HepG2 (cell line): Measurements from ENCODE around the gene SP5. TPM values are rescaled to one million over a fixed set of nuclear protein-coding genes. Genes with fewer than 3 reads are reported as not detected.
A peak's percentile ranks its signal among the peaks of the same experiment; 100 is the strongest.

Experiments
- ASH2L ChIP-seq: fragments of 300-600, 200-600 bp; sonication (generic); IDR thresholded peaks from 2 replicates; pipeline ENCODE4 v1.7.0; 2017; ENCODE audit warnings: low read depth, mild to moderate bottlenecking, moderate library complexity, mixed read lengths, low read length; ENCODE audit not compliant: insufficient read length
- ELF3 ChIP-seq: IDR thresholded peaks from 2 replicates; pipeline ENCODE4 v1.6.1; 2016; ENCODE audit warnings: missing genetic modification reagents, missing compliant biosample characterization
- NONO ChIP-seq, 2 experiments: fragments of 450-650 bp in 1 of 2; sonication (generic) in 1 of 2; formaldehyde crosslinking in 1 of 2; IDR thresholded peaks in 1 of 2; conservative IDR thresholded peaks in 1 of 2; 2 replicates each; pipeline versions ENCODE4 v1.6.1 to v1.8.0; 2017 to 2022; ENCODE audit warnings: mild to moderate bottlenecking in 1 of 2, missing genetic modification reagents in 1 of 2, moderate library complexity in 1 of 2
- STAT5B ChIP-seq: sonication (generic); formaldehyde crosslinking; IDR thresholded peaks from 2 replicates; pipeline ENCODE4 v1.4.0; 2020; ENCODE audit warnings: missing genetic modification reagents
- ZFP41 ChIP-seq: sonication (generic); formaldehyde crosslinking; IDR thresholded peaks from 2 replicates; pipeline ENCODE4 v1.4.0; 2020; ENCODE audit warnings: mild to moderate bottlenecking, missing genetic modification reagents, borderline replicate concordance
- ZNF207 ChIP-seq: fragments of 450-650 bp; IDR thresholded peaks from 2 replicates; pipeline ENCODE4 v1.6.1; 2016; ENCODE audit warnings: antibody characterized with exemption, borderline replicate concordance
- polyA plus RNA-seq, 8 experiments: library from polyadenylated mRNA; depleted of rRNA in 3 of 8; stranded (reverse) in 7 of 8; unstranded in 1 of 8; fragments of >200 nt; fragmentation: Illumina TruSeq in 4 of 8; extraction: Trizol in 4 of 8; gene quantifications; 2 replicates each; pipeline versions ENCODE4 v1.2.1 to v1.2.3, GENCODE V29; 2011 to 2016; ENCODE audit warnings: low read depth in 4 of 8, missing spikeins in 1 of 8, mixed read lengths in 1 of 8; ENCODE audit not compliant: insufficient read depth in 1 of 8
- total RNA-seq, 5 experiments: library from RNA; depleted of rRNA; stranded (reverse); fragments of >200 nt; fragmentation: Illumina TruSeq; extraction: Trizol; gene quantifications; 2 replicates each; pipeline ENCODE4 v1.2.3, GENCODE V29; 2016; ENCODE audit warnings: low read depth in 1 of 5
- TF ChIP-seq, protein P1 (sequence below): IDR thresholded peaks from 2 replicates; pipeline ENCODE4 v1.6.1; 2016; ENCODE audit warnings: low read depth, missing genetic modification reagents, missing compliant biosample characterization
- TF ChIP-seq, protein P2 (sequence below): sonication (generic); formaldehyde crosslinking; IDR thresholded peaks from 2 replicates; pipeline ENCODE4 v1.5.0; 2020; ENCODE audit warnings: mild to moderate bottlenecking, missing genetic modification reagents, borderline replicate concordance
- TF ChIP-seq, protein P3 (sequence below): sonication (generic); formaldehyde crosslinking; IDR thresholded peaks from 2 replicates; pipeline ENCODE4 v1.4.0; 2020; ENCODE audit warnings: mild to moderate bottlenecking, missing genetic modification reagents
- TF ChIP-seq, protein P4 (sequence below): sonication (generic); formaldehyde crosslinking; IDR thresholded peaks from 2 replicates; pipeline ENCODE4 v1.4.0; 2020; ENCODE audit warnings: missing genetic modification reagents, borderline replicate concordance
- TF ChIP-seq, protein P5 (sequence below): sonication (generic); formaldehyde crosslinking; IDR thresholded peaks from 2 replicates; pipeline ENCODE4 v1.4.0; 2020; ENCODE audit warnings: missing genetic modification reagents

The SP5 gene
- total and polyA plus RNA-seq, 2 of the 13 experiments (the other 11 are each of a cell fraction or from before 2014, with no cell fraction given), result 50.8 to 119 TPM

DNA sequence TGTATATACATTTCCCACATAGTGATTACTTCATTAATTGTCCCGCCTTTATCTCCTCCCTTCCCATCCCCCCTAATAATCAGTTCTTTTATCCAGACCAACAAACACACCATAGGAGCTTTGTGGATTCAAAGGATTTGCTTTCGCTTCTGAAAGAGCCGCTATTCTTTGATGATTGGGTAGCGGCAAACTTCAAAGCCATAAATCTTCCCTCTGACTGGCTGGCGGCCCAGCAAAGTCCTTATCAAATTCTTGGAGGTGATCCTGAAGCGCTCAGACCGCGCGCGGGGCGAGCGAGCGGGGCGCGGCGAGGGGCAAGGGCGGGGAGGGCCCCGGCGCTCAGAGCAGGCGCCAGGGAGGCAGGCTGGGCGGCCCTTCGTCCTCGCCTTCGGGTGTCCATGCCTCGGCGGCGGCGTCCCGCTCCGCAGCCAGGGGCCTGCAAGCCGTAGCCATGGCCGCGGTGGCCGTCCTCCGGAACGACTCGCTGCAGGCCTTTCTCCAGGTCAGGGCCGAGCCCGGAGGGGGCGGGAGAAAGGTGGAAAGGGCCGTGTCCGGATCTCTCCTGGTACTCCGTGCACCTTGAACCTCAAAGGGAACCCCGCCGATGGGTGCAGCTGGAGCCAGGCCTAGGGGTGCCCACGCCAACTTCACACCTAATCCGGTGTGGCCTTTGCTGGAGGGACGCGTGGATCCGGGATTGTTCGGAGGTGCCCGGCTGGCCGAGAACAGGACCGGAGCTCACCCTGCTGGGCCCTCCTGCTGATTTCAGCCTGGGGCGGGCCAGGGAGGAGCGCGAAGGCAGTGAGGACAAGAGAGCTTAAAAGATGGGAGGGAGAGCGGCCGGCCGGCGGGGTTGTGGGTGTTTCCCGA is at the start of gene SP5 (continued):
- TF ChIP-seq, protein P1, sequence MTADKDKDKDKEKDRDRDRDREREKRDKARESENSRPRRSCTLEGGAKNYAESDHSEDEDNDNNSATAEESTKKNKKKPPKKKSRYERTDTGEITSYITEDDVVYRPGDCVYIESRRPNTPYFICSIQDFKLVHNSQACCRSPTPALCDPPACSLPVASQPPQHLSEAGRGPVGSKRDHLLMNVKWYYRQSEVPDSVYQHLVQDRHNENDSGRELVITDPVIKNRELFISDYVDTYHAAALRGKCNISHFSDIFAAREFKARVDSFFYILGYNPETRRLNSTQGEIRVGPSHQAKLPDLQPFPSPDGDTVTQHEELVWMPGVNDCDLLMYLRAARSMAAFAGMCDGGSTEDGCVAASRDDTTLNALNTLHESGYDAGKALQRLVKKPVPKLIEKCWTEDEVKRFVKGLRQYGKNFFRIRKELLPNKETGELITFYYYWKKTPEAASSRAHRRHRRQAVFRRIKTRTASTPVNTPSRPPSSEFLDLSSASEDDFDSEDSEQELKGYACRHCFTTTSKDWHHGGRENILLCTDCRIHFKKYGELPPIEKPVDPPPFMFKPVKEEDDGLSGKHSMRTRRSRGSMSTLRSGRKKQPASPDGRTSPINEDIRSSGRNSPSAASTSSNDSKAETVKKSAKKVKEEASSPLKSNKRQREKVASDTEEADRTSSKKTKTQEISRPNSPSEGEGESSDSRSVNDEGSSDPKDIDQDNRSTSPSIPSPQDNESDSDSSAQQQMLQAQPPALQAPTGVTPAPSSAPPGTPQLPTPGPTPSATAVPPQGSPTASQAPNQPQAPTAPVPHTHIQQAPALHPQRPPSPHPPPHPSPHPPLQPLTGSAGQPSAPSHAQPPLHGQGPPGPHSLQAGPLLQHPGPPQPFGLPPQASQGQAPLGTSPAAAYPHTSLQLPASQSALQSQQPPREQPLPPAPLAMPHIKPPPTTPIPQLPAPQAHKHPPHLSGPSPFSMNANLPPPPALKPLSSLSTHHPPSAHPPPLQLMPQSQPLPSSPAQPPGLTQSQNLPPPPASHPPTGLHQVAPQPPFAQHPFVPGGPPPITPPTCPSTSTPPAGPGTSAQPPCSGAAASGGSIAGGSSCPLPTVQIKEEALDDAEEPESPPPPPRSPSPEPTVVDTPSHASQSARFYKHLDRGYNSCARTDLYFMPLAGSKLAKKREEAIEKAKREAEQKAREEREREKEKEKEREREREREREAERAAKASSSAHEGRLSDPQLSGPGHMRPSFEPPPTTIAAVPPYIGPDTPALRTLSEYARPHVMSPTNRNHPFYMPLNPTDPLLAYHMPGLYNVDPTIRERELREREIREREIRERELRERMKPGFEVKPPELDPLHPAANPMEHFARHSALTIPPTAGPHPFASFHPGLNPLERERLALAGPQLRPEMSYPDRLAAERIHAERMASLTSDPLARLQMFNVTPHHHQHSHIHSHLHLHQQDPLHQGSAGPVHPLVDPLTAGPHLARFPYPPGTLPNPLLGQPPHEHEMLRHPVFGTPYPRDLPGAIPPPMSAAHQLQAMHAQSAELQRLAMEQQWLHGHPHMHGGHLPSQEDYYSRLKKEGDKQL (CRISPR knock-in tag), result peak; percentile 95
- TF ChIP-seq STAT5B (CRISPR knock-in tag) (peak; percentile 40; the same call in 1 of the 2 replicates), ZFP41 (CRISPR knock-in tag) (0 out of 2 replicates have a peak, but pooled peaks have one; percentile 39), ZNF207 (no peak), ELF3 (CRISPR knock-in tag) (0 out of 2 replicates have a peak, but pooled peaks have one; percentile 33), ASH2L (peak; percentile 89), NONO (IDR thresholded peaks at IDR 0.05) (no peak), NONO (CRISPR knock-in tag; conservative IDR thresholded peaks at IDR 0.05) (peak; percentile 35; the same call in 1 of the 2 replicates)
- TF ChIP-seq, protein P2, sequence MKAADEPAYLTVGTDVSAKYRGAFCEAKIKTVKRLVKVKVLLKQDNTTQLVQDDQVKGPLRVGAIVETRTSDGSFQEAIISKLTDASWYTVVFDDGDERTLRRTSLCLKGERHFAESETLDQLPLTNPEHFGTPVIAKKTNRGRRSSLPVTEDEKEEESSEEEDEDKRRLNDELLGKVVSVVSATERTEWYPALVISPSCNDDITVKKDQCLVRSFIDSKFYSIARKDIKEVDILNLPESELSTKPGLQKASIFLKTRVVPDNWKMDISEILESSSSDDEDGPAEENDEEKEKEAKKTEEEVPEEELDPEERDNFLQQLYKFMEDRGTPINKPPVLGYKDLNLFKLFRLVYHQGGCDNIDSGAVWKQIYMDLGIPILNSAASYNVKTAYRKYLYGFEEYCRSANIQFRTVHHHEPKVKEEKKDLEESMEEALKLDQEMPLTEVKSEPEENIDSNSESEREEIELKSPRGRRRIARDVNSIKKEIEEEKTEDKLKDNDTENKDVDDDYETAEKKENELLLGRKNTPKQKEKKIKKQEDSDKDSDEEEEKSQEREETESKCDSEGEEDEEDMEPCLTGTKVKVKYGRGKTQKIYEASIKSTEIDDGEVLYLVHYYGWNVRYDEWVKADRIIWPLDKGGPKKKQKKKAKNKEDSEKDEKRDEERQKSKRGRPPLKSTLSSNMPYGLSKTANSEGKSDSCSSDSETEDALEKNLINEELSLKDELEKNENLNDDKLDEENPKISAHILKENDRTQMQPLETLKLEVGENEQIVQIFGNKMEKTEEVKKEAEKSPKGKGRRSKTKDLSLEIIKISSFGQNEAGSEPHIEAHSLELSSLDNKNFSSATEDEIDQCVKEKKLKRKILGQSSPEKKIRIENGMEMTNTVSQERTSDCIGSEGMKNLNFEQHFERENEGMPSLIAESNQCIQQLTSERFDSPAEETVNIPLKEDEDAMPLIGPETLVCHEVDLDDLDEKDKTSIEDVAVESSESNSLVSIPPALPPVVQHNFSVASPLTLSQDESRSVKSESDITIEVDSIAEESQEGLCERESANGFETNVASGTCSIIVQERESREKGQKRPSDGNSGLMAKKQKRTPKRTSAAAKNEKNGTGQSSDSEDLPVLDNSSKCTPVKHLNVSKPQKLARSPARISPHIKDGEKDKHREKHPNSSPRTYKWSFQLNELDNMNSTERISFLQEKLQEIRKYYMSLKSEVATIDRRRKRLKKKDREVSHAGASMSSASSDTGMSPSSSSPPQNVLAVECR (CRISPR knock-in tag), result peak; percentile 81; the same call in 1 of the 2 replicates
- TF ChIP-seq, protein P3, sequence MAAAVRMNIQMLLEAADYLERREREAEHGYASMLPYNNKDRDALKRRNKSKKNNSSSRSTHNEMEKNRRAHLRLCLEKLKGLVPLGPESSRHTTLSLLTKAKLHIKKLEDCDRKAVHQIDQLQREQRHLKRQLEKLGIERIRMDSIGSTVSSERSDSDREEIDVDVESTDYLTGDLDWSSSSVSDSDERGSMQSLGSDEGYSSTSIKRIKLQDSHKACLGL, result peak; percentile 86
- TF ChIP-seq, protein P4, sequence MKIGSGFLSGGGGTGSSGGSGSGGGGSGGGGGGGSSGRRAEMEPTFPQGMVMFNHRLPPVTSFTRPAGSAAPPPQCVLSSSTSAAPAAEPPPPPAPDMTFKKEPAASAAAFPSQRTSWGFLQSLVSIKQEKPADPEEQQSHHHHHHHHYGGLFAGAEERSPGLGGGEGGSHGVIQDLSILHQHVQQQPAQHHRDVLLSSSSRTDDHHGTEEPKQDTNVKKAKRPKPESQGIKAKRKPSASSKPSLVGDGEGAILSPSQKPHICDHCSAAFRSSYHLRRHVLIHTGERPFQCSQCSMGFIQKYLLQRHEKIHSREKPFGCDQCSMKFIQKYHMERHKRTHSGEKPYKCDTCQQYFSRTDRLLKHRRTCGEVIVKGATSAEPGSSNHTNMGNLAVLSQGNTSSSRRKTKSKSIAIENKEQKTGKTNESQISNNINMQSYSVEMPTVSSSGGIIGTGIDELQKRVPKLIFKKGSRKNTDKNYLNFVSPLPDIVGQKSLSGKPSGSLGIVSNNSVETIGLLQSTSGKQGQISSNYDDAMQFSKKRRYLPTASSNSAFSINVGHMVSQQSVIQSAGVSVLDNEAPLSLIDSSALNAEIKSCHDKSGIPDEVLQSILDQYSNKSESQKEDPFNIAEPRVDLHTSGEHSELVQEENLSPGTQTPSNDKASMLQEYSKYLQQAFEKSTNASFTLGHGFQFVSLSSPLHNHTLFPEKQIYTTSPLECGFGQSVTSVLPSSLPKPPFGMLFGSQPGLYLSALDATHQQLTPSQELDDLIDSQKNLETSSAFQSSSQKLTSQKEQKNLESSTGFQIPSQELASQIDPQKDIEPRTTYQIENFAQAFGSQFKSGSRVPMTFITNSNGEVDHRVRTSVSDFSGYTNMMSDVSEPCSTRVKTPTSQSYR (CRISPR knock-in tag), result peak; percentile 96
- TF ChIP-seq, protein P5, sequence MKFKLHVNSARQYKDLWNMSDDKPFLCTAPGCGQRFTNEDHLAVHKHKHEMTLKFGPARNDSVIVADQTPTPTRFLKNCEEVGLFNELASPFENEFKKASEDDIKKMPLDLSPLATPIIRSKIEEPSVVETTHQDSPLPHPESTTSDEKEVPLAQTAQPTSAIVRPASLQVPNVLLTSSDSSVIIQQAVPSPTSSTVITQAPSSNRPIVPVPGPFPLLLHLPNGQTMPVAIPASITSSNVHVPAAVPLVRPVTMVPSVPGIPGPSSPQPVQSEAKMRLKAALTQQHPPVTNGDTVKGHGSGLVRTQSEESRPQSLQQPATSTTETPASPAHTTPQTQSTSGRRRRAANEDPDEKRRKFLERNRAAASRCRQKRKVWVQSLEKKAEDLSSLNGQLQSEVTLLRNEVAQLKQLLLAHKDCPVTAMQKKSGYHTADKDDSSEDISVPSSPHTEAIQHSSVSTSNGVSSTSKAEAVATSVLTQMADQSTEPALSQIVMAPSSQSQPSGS (CRISPR knock-in tag), result peak; percentile 76
